Body of pancreas (tissue), 4 donors: Measurements from ENCODE around the gene MCCC1. TPM values are rescaled to one million over a fixed set of nuclear protein-coding genes. Genes with fewer than 3 reads are reported as not detected.
"Not testable (repeated sequence)": the region's sequence is repeated elsewhere in the genome, so short reads cannot be mapped to it uniquely, and the experiment has no call there.

Source experiments
- ATAC-seq: fragments of 150-250 bp; one replicate; pipeline ENCODE4 v1.9.1; 2016
- DNase-seq, 4 donors: peaks; one replicate each; pipeline ENCODE4 v3.0.0-alpha.2; 2019
- H3K27ac ChIP-seq, 4 donors: fragments of 200-600 bp; sonication (generic); 1 replicate in 3 of 4; 2 replicates in 1 of 4; pipeline versions ENCODE4 v1.5.1 to v1.6.1; 2016 to 2019; ENCODE audit warnings: mild to moderate bottlenecking in 1 of 4, mixed read lengths in 1 of 4, moderate library complexity in 1 of 4
- H3K27me3 ChIP-seq, 2 donors: fragments of 200-600 bp; sonication (generic); one replicate each; pipeline ENCODE4 v1.6.0; 2016; ENCODE audit warnings: mild to moderate bottlenecking in 1 of 2
- H3K36me3 ChIP-seq, 2 donors: fragments of 200-600 bp; sonication (generic); replicated peaks in 1 of 2; 2 replicates each; pipeline ENCODE4 v1.5.1; 2016; ENCODE audit warnings: low read depth in 2 of 2; ENCODE audit not compliant: insufficient read depth in 1 of 2
- H3K4me1 ChIP-seq: fragments of 200-600 bp; sonication (generic); one replicate; pipeline ENCODE4 v1.6.0; 2016
- H3K4me3 ChIP-seq, 2 donors: fragments of 200-600 bp; sonication (generic); 1 replicate in 1 of 2; 2 replicates in 1 of 2; pipeline ENCODE4 v1.5.1; 2016 to 2019
- H3K9me3 ChIP-seq, 3 donors: fragments of 200-600 bp; sonication (generic); 1 replicate in 2 of 3; 2 replicates in 1 of 3; pipeline ENCODE4 v1.5.1; 2016
- CTCF ChIP-seq, 7 experiments: fragments of 450-650 bp in 4 of 7; fragments of 200-600 bp in 3 of 7; sonication (generic) in 3 of 7; IDR thresholded peaks; one replicate each; pipeline ENCODE4 v1.5.1; 2016 to 2019; ENCODE audit warnings: antibody characterized with exemption in 7 of 7
- POLR2A ChIP-seq, 3 donors: fragments of 450-650 bp; IDR thresholded peaks; one replicate each; pipeline ENCODE4 v1.6.1; 2016; ENCODE audit warnings: antibody characterized with exemption in 3 of 3, mild to moderate bottlenecking in 2 of 3
- WGBS, 2 donors: methylation state at CpG; one replicate each; pipeline ENCODE4 v1.1.5; 2017; 5-methylcytosine and 5-hydroxymethylcytosine counted together
- intact Hi-C: fragments of 100-400 bp; cut with DNase I; formaldehyde crosslinking; loops from one replicate; pipeline ENCODE4 v1.15.1; 2023
- total RNA-seq, 2 donors: library from RNA; depleted of rRNA; stranded (reverse); fragments of >200 nt; gene quantifications; one replicate each; pipeline ENCODE4 v1.1.0, GENCODE V29; 2016

MCCC1 gene
- total RNA-seq, 2 donors from 2014 or later = 50.8 to 63.9 TPM

GRCh38 chr3:183008303-183008702 is 91.0 kb downstream of the MCCC1 start:
- H3K9me3 ChIP-seq = no peaks in the 10 kb centered on the region
- no peak for DNase-seq
- no peaks in the 10 kb centered on the region for H3K36me3 ChIP-seq
- H3K27ac ChIP-seq = no peak overlapping the region
- ATAC-seq = no peak
- whole genome bisulfite sequencing, 2 donors = 94 to 98% methylated on average over 4 of the region's 4 CpGs
- no peaks in the 10 kb centered on the region for H3K4me1 ChIP-seq
- no peaks in the 10 kb centered on the region for H3K27me3 ChIP-seq
- no peak overlapping the region for H3K4me3 ChIP-seq
- TF ChIP-seq POLR2A (IDR thresholded peaks at IDR 0.05) = no peak
- intact Hi-C loops = no loop called here

- H3K4me3 ChIP-seq = no peak overlapping the region
- H3K27ac ChIP-seq = no peak overlapping the region
- TF ChIP-seq POLR2A (IDR thresholded peaks at IDR 0.05) = no peak
- no peak for TF ChIP-seq CTCF (IDR thresholded peaks at IDR 0.05)
- ATAC-seq (no peak), DNase-seq (no peak)
- intact Hi-C loops = no loop called here
- no peaks in the 10 kb centered on the region for H3K27me3 ChIP-seq
- H3K36me3 ChIP-seq = no peaks in the 10 kb centered on the region
- no peaks in the 10 kb centered on the region for H3K9me3 ChIP-seq
- 88 to 91% methylated on average over 10 of the region's 10 CpGs for WGBS, 2 donors
- H3K4me1 ChIP-seq = no peaks in the 10 kb centered on the region
These were observed 92.8 kb downstream of the MCCC1 start for GRCh38 chr3:183006396-183007002.

GRCh38 chr3:182999767-183000166 is 99.5 kb downstream of the MCCC1 start:
- H3K9me3 ChIP-seq = no peaks in the 10 kb centered on the region
- H3K36me3 ChIP-seq = no peaks in the 10 kb centered on the region
- no peak for DNase-seq
- H3K27me3 ChIP-seq = no peaks in the 10 kb centered on the region
- TF ChIP-seq CTCF (IDR thresholded peaks at IDR 0.05) (no peak), POLR2A (IDR thresholded peaks at IDR 0.05) (no peak)
- H3K4me3 ChIP-seq = no peak overlapping the region
- ATAC-seq = no peak
- H3K4me1 ChIP-seq = no peaks in the 10 kb centered on the region
- WGBS, 2 donors = 100% methylated on average over 1 of the region's 1 CpG; no CpG with 5 or more reads in 1 of the 2 donors
- no peak overlapping the region for H3K27ac ChIP-seq
- intact Hi-C loops = no loop called here

GRCh38 chr3:182993486-182994201 is 105.7 kb downstream of the MCCC1 start:
- DNase-seq, H3K4me1 ChIP-seq, H3K4me3 ChIP-seq, H3K27me3 ChIP-seq, ATAC-seq, H3K36me3 ChIP-seq, H3K27ac ChIP-seq, H3K9me3 ChIP-seq, intact Hi-C loops: not testable (repeated sequence)
- WGBS, 2 donors = 89 to 94% methylated on average over 4 of the region's 4 CpGs

- no peak overlapping the region for H3K4me3 ChIP-seq
- TF ChIP-seq CTCF (IDR thresholded peaks at IDR 0.05) (no peak), POLR2A (IDR thresholded peaks at IDR 0.05) (no peak)
- no peaks in the 10 kb centered on the region for H3K9me3 ChIP-seq
- peak in 2 of 4 donors; percentile 23 to 39 for DNase-seq
- intact Hi-C loops = no loop called here
- ATAC-seq = no peak
- no peak overlapping the region for H3K27ac ChIP-seq
- H3K27me3 ChIP-seq = no peaks in the 10 kb centered on the region
- no peaks in the 10 kb centered on the region for H3K36me3 ChIP-seq
- H3K4me1 ChIP-seq = no peaks in the 10 kb centered on the region
- WGBS, 2 donors = 53 to 56% methylated on average over 3 of the region's 3 CpGs
These were observed 109.7 kb downstream of the MCCC1 start for GRCh38 chr3:182989566-182989965.
